ENCODE results near the gene LPCAT2. TPM values are rescaled to one million over a fixed set of nuclear protein-coding genes. Genes with fewer than 3 reads are reported as not detected.

Gene LPCAT2
- total RNA-seq, 1 experiment from 2014 or later, result 25.2 TPM

DNA sequence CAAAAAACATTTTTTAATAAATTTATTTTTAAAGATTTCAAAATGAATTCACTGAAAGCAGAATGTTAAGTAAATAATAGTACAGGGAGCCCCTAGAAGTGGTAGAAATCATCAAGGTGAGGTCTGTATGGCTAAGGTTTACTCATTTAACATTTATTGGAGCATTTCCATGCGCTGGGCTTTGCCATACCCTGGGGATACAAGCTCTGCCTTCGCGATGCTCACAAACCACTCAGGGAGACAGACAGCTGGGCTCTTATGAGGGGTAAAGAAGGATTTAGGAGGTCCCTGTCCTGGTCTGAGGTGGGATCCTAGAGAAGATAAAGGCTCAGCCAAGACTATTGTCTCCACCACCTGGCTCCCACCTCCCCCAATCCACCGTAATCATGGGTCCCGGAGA lies 11.3 kb upstream of the LPCAT2 start:
- no peaks in the 10 kb centered on the region for H3K9me3 ChIP-seq
- H3K27me3 Mint-ChIP-seq (ENCODE audit: insufficient read depth, unreplicated experiment), result no peaks in the 10 kb centered on the region
- no peaks in the 10 kb centered on the region for H3K36me3 ChIP-seq (ENCODE audit: control insufficient read depth, insufficient read depth, low read length)
- peaks cover 7% of the 10 kb centered on the region for H3K4me1 Mint-ChIP-seq (ENCODE audit: low read depth, unreplicated experiment)
- H3K27ac Mint-ChIP-seq (ENCODE audit: unreplicated experiment), result no peak overlapping the region
- TF ChIP-seq, protein P1, sequence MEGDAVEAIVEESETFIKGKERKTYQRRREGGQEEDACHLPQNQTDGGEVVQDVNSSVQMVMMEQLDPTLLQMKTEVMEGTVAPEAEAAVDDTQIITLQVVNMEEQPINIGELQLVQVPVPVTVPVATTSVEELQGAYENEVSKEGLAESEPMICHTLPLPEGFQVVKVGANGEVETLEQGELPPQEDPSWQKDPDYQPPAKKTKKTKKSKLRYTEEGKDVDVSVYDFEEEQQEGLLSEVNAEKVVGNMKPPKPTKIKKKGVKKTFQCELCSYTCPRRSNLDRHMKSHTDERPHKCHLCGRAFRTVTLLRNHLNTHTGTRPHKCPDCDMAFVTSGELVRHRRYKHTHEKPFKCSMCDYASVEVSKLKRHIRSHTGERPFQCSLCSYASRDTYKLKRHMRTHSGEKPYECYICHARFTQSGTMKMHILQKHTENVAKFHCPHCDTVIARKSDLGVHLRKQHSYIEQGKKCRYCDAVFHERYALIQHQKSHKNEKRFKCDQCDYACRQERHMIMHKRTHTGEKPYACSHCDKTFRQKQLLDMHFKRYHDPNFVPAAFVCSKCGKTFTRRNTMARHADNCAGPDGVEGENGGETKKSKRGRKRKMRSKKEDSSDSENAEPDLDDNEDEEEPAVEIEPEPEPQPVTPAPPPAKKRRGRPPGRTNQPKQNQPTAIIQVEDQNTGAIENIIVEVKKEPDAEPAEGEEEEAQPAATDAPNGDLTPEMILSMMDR (IDR thresholded peaks at IDR 0.05; ENCODE audit: insufficient read depth in 1 of 2, low read depth in 1 of 2, low read length in 1 of 2, severe bottlenecking in 1 of 2, unreplicated experiment in 1 of 2), result no peak
- no peaks in the 10 kb centered on the region for H3K9me3 Mint-ChIP-seq (ENCODE audit: unreplicated experiment)
- H3K4me3 Mint-ChIP-seq (ENCODE audit: unreplicated experiment), result no peak overlapping the region
- no peak for DNase-seq
- H3K36me3 Mint-ChIP-seq (ENCODE audit: insufficient read depth, unreplicated experiment), result no peaks in the 10 kb centered on the region
- peaks cover 16% of the 10 kb centered on the region for H3K4me1 ChIP-seq
- no peak overlapping the region for H3K4me3 ChIP-seq (ENCODE audit: low read depth, low read length)
- no TSS peak for BruUV-seq (replicated peaks)
- intact Hi-C loops (cut with micrococcal nuclease; ENCODE audit: unreplicated experiment), result loop anchor here (10.0 kb wide), 1 partner anchor 147 kb away; no protein-coding TSS in a partner anchor
- H3K27me3 ChIP-seq (replicated peaks; ENCODE audit: control insufficient read depth, insufficient read depth, low read length), result no peaks in the 10 kb centered on the region
- ChIA-PET POLR2A (no interaction called here), CTCF (no interaction called here)

DNA sequence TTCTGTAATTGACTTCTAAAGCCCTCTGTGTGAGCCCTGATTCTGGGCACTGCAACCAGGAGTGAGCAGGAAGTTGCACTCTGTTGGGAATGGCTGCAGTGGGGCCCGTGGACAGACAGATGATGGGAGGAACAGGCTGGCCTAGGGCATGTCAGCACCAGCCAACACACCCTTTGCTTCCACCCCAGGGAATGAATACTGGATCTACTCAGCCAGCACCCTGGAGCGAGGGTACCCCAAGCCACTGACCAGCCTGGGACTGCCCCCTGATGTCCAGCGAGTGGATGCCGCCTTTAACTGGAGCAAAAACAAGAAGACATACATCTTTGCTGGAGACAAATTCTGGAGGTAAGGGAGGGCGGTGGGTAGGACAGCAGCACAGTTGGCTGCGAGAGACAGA lies 10.8 kb upstream of the LPCAT2 start:
- no peak overlapping the region for H3K27ac Mint-ChIP-seq (ENCODE audit: unreplicated experiment)
- no peaks in the 10 kb centered on the region for H3K9me3 ChIP-seq
- H3K4me1 ChIP-seq, result peaks cover 21% of the 10 kb centered on the region
- no peaks in the 10 kb centered on the region for H3K27me3 Mint-ChIP-seq (ENCODE audit: insufficient read depth, unreplicated experiment)
- no TSS peak for BruUV-seq (replicated peaks)
- peaks cover 7% of the 10 kb centered on the region for H3K4me1 Mint-ChIP-seq (ENCODE audit: low read depth, unreplicated experiment)
- CTCF ChIA-PET, result interaction anchor here (1.1 kb wide), 1 partner anchor 33 kb away, joined by 4 read pairs; no protein-coding TSS in a partner anchor
- POLR2A ChIA-PET, result no interaction called here
- no peak overlapping the region for H3K4me3 ChIP-seq (ENCODE audit: low read depth, low read length)
- H3K9me3 Mint-ChIP-seq (ENCODE audit: unreplicated experiment), result no peaks in the 10 kb centered on the region
- TF ChIP-seq, protein P1 (IDR thresholded peaks at IDR 0.05; ENCODE audit: insufficient read depth in 1 of 2, low read depth in 1 of 2, low read length in 1 of 2, severe bottlenecking in 1 of 2, unreplicated experiment in 1 of 2), result no peak
- no peaks in the 10 kb centered on the region; the same call in 1 of the 2 replicates for H3K36me3 ChIP-seq (ENCODE audit: control insufficient read depth, insufficient read depth, low read length)
- DNase-seq, result no peak
- H3K27me3 ChIP-seq (replicated peaks; ENCODE audit: control insufficient read depth, insufficient read depth, low read length), result no peaks in the 10 kb centered on the region
- H3K4me3 Mint-ChIP-seq (ENCODE audit: unreplicated experiment), result no peak overlapping the region
- no peaks in the 10 kb centered on the region for H3K36me3 Mint-ChIP-seq (ENCODE audit: insufficient read depth, unreplicated experiment)
- intact Hi-C loops (cut with micrococcal nuclease; ENCODE audit: unreplicated experiment), result loop anchor here (10.0 kb wide), 1 partner anchor 147 kb away; no protein-coding TSS in a partner anchor

DNA sequence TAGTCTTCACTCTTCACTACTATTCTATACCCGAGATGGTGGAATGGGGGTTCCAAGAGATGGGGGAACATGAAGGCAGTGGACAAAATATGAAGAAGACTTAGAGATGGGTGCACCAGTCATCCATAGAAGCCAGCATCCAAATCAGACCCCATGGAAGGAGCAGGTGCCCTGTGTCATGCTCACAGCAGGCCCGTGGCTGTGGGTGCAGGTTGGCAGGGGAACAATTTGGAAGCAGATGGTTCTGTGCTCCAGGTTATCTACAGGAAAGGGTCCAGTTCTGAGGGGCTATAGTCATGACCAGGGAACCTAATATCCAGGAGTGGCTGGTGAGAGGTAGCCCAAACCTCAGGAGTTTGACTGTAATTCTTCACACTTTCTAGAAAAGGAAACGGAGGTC lies 9.6 kb upstream of the LPCAT2 start:
- DNase-seq, result no peak
- H3K4me3 ChIP-seq (ENCODE audit: low read depth, low read length), result no peak overlapping the region
- H3K27me3 ChIP-seq (replicated peaks; ENCODE audit: control insufficient read depth, insufficient read depth, low read length), result no peaks in the 10 kb centered on the region
- H3K4me3 Mint-ChIP-seq (ENCODE audit: unreplicated experiment), result no peak overlapping the region
- no peak overlapping the region for H3K27ac Mint-ChIP-seq (ENCODE audit: unreplicated experiment)
- no TSS peak for BruUV-seq (replicated peaks)
- no peaks in the 10 kb centered on the region; the same call in 1 of the 2 replicates for H3K36me3 ChIP-seq (ENCODE audit: control insufficient read depth, insufficient read depth, low read length)
- H3K4me1 ChIP-seq, result peaks cover 22% of the 10 kb centered on the region
- no peaks in the 10 kb centered on the region for H3K27me3 Mint-ChIP-seq (ENCODE audit: insufficient read depth, unreplicated experiment)
- H3K4me1 Mint-ChIP-seq (ENCODE audit: low read depth, unreplicated experiment), result peaks cover 7% of the 10 kb centered on the region
- intact Hi-C loops (cut with micrococcal nuclease; ENCODE audit: unreplicated experiment), result loop anchor here (10.0 kb wide), 1 partner anchor 146 kb away; no protein-coding TSS in a partner anchor
- H3K9me3 Mint-ChIP-seq (ENCODE audit: unreplicated experiment), result no peaks in the 10 kb centered on the region
- ChIA-PET POLR2A (no interaction called here), CTCF (interaction anchor here (1.1 kb wide), 1 partner anchor 35 kb away, joined by 4 read pairs; no protein-coding TSS in a partner anchor)
- H3K9me3 ChIP-seq, result no peaks in the 10 kb centered on the region
- no peaks in the 10 kb centered on the region for H3K36me3 Mint-ChIP-seq (ENCODE audit: insufficient read depth, unreplicated experiment)
- TF ChIP-seq, protein P1 (IDR thresholded peaks at IDR 0.05; ENCODE audit: insufficient read depth in 1 of 2, low read depth in 1 of 2, low read length in 1 of 2, severe bottlenecking in 1 of 2, unreplicated experiment in 1 of 2), result no peak
